Measurements from ENCODE around the gene NUS1.
"Not testable (repeated sequence)": the region's sequence is repeated elsewhere in the genome, so short reads cannot be mapped to it uniquely, and the experiment has no call there.

The NUS1 gene

DNA sequence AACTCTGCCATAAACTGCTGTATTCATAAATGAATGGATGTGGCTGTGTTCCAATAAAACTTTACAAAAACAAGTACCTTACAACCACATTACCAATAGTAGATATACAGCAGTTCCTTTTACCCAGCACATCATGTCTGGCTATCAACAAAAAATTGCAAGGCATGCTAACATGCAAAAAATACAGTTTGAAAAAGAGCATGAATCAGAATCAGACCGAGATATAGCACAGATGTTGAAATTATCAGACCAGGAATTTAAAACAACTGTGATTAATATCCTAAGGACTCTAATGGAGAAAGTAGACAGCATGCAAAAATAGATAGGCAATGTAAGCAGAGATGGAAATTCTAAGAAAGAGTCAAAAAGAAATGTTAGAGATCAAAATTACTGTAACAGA is 8.4 kb upstream of the NUS1 start:
- no peak overlapping the region for H3K18ac ChIP-seq (ENCODE audit: low read length)
- H3K4me1 ChIP-seq (ENCODE audit: control insufficient read depth in 1 of 2, insufficient read depth in 2 of 2, low read length in 2 of 2) = no peaks in the 10 kb centered on the region
- H2BK12ac ChIP-seq (ENCODE audit: low read length) = no peak overlapping the region
- no peak for DNase-seq
- H3K27me3 ChIP-seq (ENCODE audit: insufficient read depth, low read length) = no peaks in the 10 kb centered on the region
- WGBS (ENCODE audit: extremely low coverage, insufficient coverage, insufficient read length) = no CpG with 5 or more reads among the region's 1 CpG
- H3K4me3 ChIP-seq (ENCODE audit: low read depth, low read length) = no peak overlapping the region
- H4K8ac ChIP-seq (ENCODE audit: low read depth, low read length) = no peak overlapping the region
- H4K91ac ChIP-seq (ENCODE audit: low read depth, low read length) = no peak overlapping the region
- H2BK120ac ChIP-seq (ENCODE audit: insufficient read depth, low read length, poor library complexity) = no peak overlapping the region
- H2AFZ ChIP-seq (ENCODE audit: insufficient read depth, low read length, poor library complexity) = no peak overlapping the region
- peaks cover 5% of the 10 kb centered on the region for H3K9me3 ChIP-seq (ENCODE audit: insufficient read depth, low read depth, low read length)
- H3K27ac ChIP-seq (ENCODE audit: low read depth, low read length) = no peak overlapping the region
- no peak overlapping the region for H4K12ac ChIP-seq (ENCODE audit: low read depth, low read length)
- no peak overlapping the region for H3K23ac ChIP-seq (ENCODE audit: low read length)
- peaks cover 0 to 2% of the 10 kb centered on the region in 2 experiments for H3K36me3 ChIP-seq (ENCODE audit: control insufficient read depth in 1 of 2, insufficient read depth in 2 of 2, low read length in 2 of 2)
- no peak overlapping the region for H2BK5ac ChIP-seq (ENCODE audit: low read depth, low read length, poor library complexity)
- H3K4ac ChIP-seq (ENCODE audit: low read depth, low read length) = no peak overlapping the region
- H3K79me1 ChIP-seq (ENCODE audit: low read length) = no peaks in the 10 kb centered on the region
- H2AK5ac ChIP-seq (ENCODE audit: low read length) = no peak overlapping the region
- no peak overlapping the region for H3K9ac ChIP-seq (ENCODE audit: low read length)
- no peak overlapping the region for H3K14ac ChIP-seq (ENCODE audit: low read length)
- no peaks in the 10 kb centered on the region for H3K79me2 ChIP-seq (ENCODE audit: control insufficient read depth, insufficient read depth, low read length, poor library complexity)
- H3K4me2 ChIP-seq (ENCODE audit: low read length) = no peak overlapping the region

DNA sequence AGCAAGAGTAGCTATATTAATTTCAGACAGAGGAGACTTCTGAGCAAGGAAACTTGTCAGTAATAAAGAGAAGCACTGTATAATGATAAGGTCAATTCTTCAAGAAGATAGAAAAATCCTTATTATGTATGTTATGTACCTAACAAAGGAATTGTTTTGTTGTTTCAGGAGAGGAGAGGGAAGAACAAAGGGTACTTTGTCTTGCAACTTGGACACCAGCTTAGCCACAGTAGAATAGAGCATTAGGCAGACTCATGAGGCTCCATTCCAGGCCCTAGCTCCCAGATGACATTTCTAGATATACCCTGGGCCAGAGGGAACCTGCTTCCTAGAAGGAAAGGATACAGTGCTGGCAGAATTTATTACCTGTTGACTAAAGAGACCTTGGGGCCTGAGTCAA is 6.5 kb upstream of the NUS1 start:
- Histone ChIP-seq H3K9me3 (ENCODE audit: insufficient read depth, low read depth, low read length) (peaks cover 5% of the 10 kb centered on the region), H2AFZ (ENCODE audit: insufficient read depth, low read length, poor library complexity) (no peak overlapping the region), H3K27me3 (ENCODE audit: insufficient read depth, low read length) (no peaks in the 10 kb centered on the region), H3K4ac (ENCODE audit: low read depth, low read length) (no peak overlapping the region), H3K27ac (ENCODE audit: low read depth, low read length) (no peak overlapping the region), H3K36me3 (ENCODE audit: control insufficient read depth in 1 of 2, insufficient read depth in 2 of 2, low read length in 2 of 2) (peaks cover 0 to 2% of the 10 kb centered on the region in 2 experiments), H4K91ac (ENCODE audit: low read depth, low read length) (no peak overlapping the region), H3K4me1 (ENCODE audit: control insufficient read depth in 1 of 2, insufficient read depth in 2 of 2, low read length in 2 of 2) (no peaks in the 10 kb centered on the region), H2AK5ac (ENCODE audit: low read length) (no peak overlapping the region), H3K14ac (ENCODE audit: low read length) (no peak overlapping the region), H3K9ac (ENCODE audit: low read length) (no peak overlapping the region), H4K8ac (ENCODE audit: low read depth, low read length) (no peak overlapping the region), H3K4me2 (ENCODE audit: low read length) (no peak overlapping the region), H3K4me3 (ENCODE audit: low read depth, low read length) (no peak overlapping the region), H3K23ac (ENCODE audit: low read length) (no peak overlapping the region), H3K18ac (ENCODE audit: low read length) (no peak overlapping the region), H2BK12ac (ENCODE audit: low read length) (no peak overlapping the region), H4K12ac (ENCODE audit: low read depth, low read length) (no peak overlapping the region), H2BK120ac (ENCODE audit: insufficient read depth, low read length, poor library complexity) (no peak overlapping the region), H3K79me1 (ENCODE audit: low read length) (no peaks in the 10 kb centered on the region), H2BK5ac (ENCODE audit: low read depth, low read length, poor library complexity) (no peak overlapping the region), H3K79me2 (ENCODE audit: control insufficient read depth, insufficient read depth, low read length, poor library complexity) (no peaks in the 10 kb centered on the region)
- DNase-seq = no peak

DNA sequence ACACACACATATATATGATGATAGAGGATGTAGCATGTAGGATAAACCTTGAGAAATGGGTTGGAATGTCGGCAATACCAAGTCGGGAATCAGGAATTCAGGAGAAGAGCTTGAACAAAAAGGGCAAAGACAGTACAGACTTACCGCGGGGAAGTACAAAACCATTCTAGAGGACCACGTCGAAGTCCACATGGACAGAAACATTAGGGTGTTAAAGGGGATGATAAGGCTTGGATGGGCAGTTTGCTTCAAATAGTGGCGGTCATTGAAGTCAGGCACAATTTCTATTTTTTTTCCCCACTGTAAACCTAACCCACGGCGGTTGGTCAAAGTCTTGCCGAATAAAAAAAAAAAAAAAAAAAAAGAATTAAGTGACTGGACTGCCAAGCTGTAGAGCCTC is 766 bp upstream of the NUS1 start:
- whole genome bisulfite sequencing (ENCODE audit: extremely low coverage, insufficient coverage, insufficient read length) = no CpG with 5 or more reads among the region's 10 CpGs
- Histone ChIP-seq H4K91ac (ENCODE audit: low read depth, low read length) (no peak overlapping the region), H3K4me2 (ENCODE audit: low read length) (peak overlapping the region; percentile 90), H3K79me2 (ENCODE audit: control insufficient read depth, insufficient read depth, low read length, poor library complexity) (peaks cover 8% of the 10 kb centered on the region), H3K79me1 (ENCODE audit: low read length) (peaks cover 6% of the 10 kb centered on the region), H3K23ac (ENCODE audit: low read length) (no peak overlapping the region), H3K27me3 (ENCODE audit: insufficient read depth, low read length) (no peaks in the 10 kb centered on the region), H4K12ac (ENCODE audit: low read depth, low read length) (peak overlapping the region; percentile 83), H3K14ac (ENCODE audit: low read length) (no peak overlapping the region), H3K9ac (ENCODE audit: low read length) (no peak overlapping the region), H3K4me1 (ENCODE audit: control insufficient read depth in 1 of 2, insufficient read depth in 2 of 2, low read length in 2 of 2) (peaks cover 2% of the 10 kb centered on the region in 2 experiments), H3K36me3 (ENCODE audit: control insufficient read depth in 1 of 2, insufficient read depth in 2 of 2, low read length in 2 of 2) (peaks cover 0 to 3% of the 10 kb centered on the region in 2 experiments), H2BK120ac (ENCODE audit: insufficient read depth, low read length, poor library complexity) (no peak overlapping the region), H4K8ac (ENCODE audit: low read depth, low read length) (no peak overlapping the region), H2BK5ac (ENCODE audit: low read depth, low read length, poor library complexity) (no peak overlapping the region), H3K4me3 (ENCODE audit: low read depth, low read length) (no peak overlapping the region), H3K4ac (ENCODE audit: low read depth, low read length) (no peak overlapping the region), H2AFZ (ENCODE audit: insufficient read depth, low read length, poor library complexity) (peak overlapping the region; percentile 93), H3K18ac (ENCODE audit: low read length) (no peak overlapping the region), H2AK5ac (ENCODE audit: low read length) (no peak overlapping the region), H2BK12ac (ENCODE audit: low read length) (no peak overlapping the region), H3K27ac (ENCODE audit: low read depth, low read length) (no peak overlapping the region), H3K9me3 (ENCODE audit: insufficient read depth, low read depth, low read length) (peaks cover 5% of the 10 kb centered on the region)
- DNase-seq = no peak

DNA sequence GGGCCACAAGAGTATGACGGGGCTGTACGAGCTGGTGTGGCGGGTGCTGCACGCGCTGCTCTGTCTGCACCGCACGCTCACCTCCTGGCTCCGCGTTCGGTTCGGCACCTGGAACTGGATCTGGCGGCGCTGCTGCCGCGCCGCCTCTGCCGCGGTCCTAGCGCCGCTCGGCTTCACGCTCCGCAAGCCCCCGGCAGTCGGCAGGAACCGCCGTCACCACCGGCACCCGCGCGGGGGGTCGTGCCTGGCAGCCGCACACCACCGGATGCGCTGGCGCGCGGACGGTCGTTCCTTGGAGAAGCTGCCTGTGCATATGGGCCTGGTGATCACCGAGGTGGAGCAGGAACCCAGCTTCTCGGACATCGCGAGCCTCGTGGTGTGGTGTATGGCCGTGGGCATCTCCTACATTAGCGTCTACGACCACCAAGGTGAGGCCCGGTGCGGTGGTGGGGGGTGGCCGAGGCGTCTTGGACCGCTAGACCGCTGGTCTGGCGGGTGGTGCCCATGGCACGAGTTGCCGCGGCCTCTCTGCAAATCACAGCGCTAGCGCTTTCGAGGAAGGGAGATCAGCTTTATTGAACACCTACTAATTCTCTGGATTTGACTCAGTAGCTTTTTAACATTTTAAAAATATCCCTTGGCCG is 511 bp downstream of the NUS1 start:
- no CpG with 5 or more reads among the region's 62 CpGs for WGBS (ENCODE audit: extremely low coverage, insufficient coverage, insufficient read length)
- H3K79me1 ChIP-seq (ENCODE audit: low read length) = not testable (repeated sequence)

More for the DNA sequence above, 511 bp downstream of the NUS1 start:
- H2AFZ ChIP-seq (ENCODE audit: insufficient read depth, low read length, poor library complexity); H3K36me3 ChIP-seq (ENCODE audit: control insufficient read depth in 1 of 2, insufficient read depth in 2 of 2, low read length in 2 of 2); H3K23ac ChIP-seq (ENCODE audit: low read length); H2AK5ac ChIP-seq (ENCODE audit: low read length); H3K4me1 ChIP-seq (ENCODE audit: control insufficient read depth in 1 of 2, insufficient read depth in 2 of 2, low read length in 2 of 2); H3K27me3 ChIP-seq (ENCODE audit: insufficient read depth, low read length); H2BK120ac ChIP-seq (ENCODE audit: insufficient read depth, low read length, poor library complexity); H4K12ac ChIP-seq (ENCODE audit: low read depth, low read length); H2BK12ac ChIP-seq (ENCODE audit: low read length); H3K9me3 ChIP-seq (ENCODE audit: insufficient read depth, low read depth, low read length); H2BK5ac ChIP-seq (ENCODE audit: low read depth, low read length, poor library complexity): not testable (repeated sequence)
- H4K8ac ChIP-seq (ENCODE audit: low read depth, low read length) = peak overlapping the region; percentile 50
- peak overlapping the region; percentile 95 for H3K4me3 ChIP-seq (ENCODE audit: low read depth, low read length)
- peaks cover 11% of the 10 kb centered on the region for H3K79me2 ChIP-seq (ENCODE audit: control insufficient read depth, insufficient read depth, low read length, poor library complexity)
- peak overlapping the region; percentile 30 for H4K91ac ChIP-seq (ENCODE audit: low read depth, low read length)
- H3K14ac ChIP-seq (ENCODE audit: low read length) = peak overlapping the region; percentile 66
- H3K9ac ChIP-seq (ENCODE audit: low read length) = peak overlapping the region; percentile 90
- DNase-seq = peak in 1 of 2 donors; percentile 31
- H3K27ac ChIP-seq (ENCODE audit: low read depth, low read length) = peak overlapping the region; percentile 26
- H3K4me2 ChIP-seq (ENCODE audit: low read length) = peak overlapping the region; percentile 95
- H3K4ac ChIP-seq (ENCODE audit: low read depth, low read length) = peak overlapping the region; percentile 53
- peak overlapping the region; percentile 68 for H3K18ac ChIP-seq (ENCODE audit: low read length)
